HG02885 (cell line): ENCODE data around the gene WDR38.

Experiments
- ATAC-seq: cut with Tn5 transposase; IDR thresholded peaks from one replicate; pipeline ENCODE4 v1.9.1; 2021; ENCODE audit warnings: mild to moderate bottlenecking; ENCODE audit not compliant: unreplicated experiment, poor library complexity

The WDR38 gene

GRCh38 chr9:124852829-124853531 lies at the start of gene WDR38:
Gene WDR38, plus strand, starts transcription at chr9:124853460. Its CDS starts 72 bp downstream, at chr9:124853532.
- ATAC-seq, result peak; percentile 69

- ATAC-seq, result no peak
Measured at GRCh38 chr9:124803911-124804310, 49.3 kb upstream of the WDR38 start.

GRCh38 chr9:124805186-124805585 lies 48.1 kb upstream of the WDR38 start:
- ATAC-seq, result no peak

GRCh38 chr9:124808246-124808956 lies 44.9 kb upstream of the WDR38 start:
- ATAC-seq, result no peak

- ATAC-seq, result no peak
Measured at GRCh38 chr9:124809211-124809610, 44.0 kb upstream of the WDR38 start.

GRCh38 chr9:124809741-124810500 lies 43.3 kb upstream of the WDR38 start:
- no peak for ATAC-seq

- ATAC-seq, result no peak
Measured at GRCh38 chr9:124810663-124811355, 42.5 kb upstream of the WDR38 start.

GRCh38 chr9:124812441-124812876 lies 40.8 kb upstream of the WDR38 start:
- ATAC-seq, result no peak

- ATAC-seq, result no peak
Measured at GRCh38 chr9:124813041-124813440, 40.2 kb upstream of the WDR38 start.

GRCh38 chr9:124813501-124814163 lies 39.6 kb upstream of the WDR38 start:
- no peak for ATAC-seq

- no peak for ATAC-seq
Measured at GRCh38 chr9:124814164-124814535, 39.1 kb upstream of the WDR38 start.

- ATAC-seq, result no peak
Measured at GRCh38 chr9:124815601-124816000, 37.7 kb upstream of the WDR38 start.

- peak; percentile 69 for ATAC-seq
Measured at GRCh38 chr9:124818431-124819281, 34.6 kb upstream of the WDR38 start.

GRCh38 chr9:124820698-124821623 lies 32.3 kb upstream of the WDR38 start:
- no peak for ATAC-seq

GRCh38 chr9:124828489-124829333 lies 24.5 kb upstream of the WDR38 start:
- ATAC-seq, result no peak

- ATAC-seq, result no peak
Measured at GRCh38 chr9:124829334-124829669, 24.0 kb upstream of the WDR38 start.

- ATAC-seq, result no peak
Measured at GRCh38 chr9:124830593-124830992, 22.7 kb upstream of the WDR38 start.
